SKM-1 (cell line): ENCODE data around the gene GRIN3A.
"Not testable (repeated sequence)": the region's sequence is repeated elsewhere in the genome, so short reads cannot be mapped to it uniquely, and the experiment has no call there.

Experiments
- DNase-seq: peaks from one replicate; lab custom pipeline; 2025; ENCODE audit not compliant: unreplicated experiment; lab: John Stamatoyannopoulos, UW

Gene GRIN3A

GRCh38 chr9:101635473-101635872 lies 103.0 kb downstream of the GRIN3A start:
- no peak for DNase-seq

- no peak for DNase-seq
Observed at GRCh38 chr9:101634741-101635409, 103.6 kb downstream of the GRIN3A start.

- no peak for DNase-seq
Observed at GRCh38 chr9:101632611-101633010, 105.8 kb downstream of the GRIN3A start.

GRCh38 chr9:101631892-101632291 lies 106.6 kb downstream of the GRIN3A start:
- no peak for DNase-seq

GRCh38 chr9:101629636-101630035 lies 108.8 kb downstream of the GRIN3A start:
- DNase-seq = no peak

GRCh38 chr9:101628173-101628572 lies 110.3 kb downstream of the GRIN3A start:
- DNase-seq = no peak

- no peak for DNase-seq
Observed at GRCh38 chr9:101626295-101626694, 112.2 kb downstream of the GRIN3A start.

- DNase-seq = no peak
Observed at GRCh38 chr9:101625876-101626275, 112.6 kb downstream of the GRIN3A start.

- no peak for DNase-seq
Observed at GRCh38 chr9:101620452-101620851, 118.0 kb downstream of the GRIN3A start.

- no peak for DNase-seq
Observed at GRCh38 chr9:101618698-101619097, 119.7 kb downstream of the GRIN3A start.

- no peak for DNase-seq
Observed at GRCh38 chr9:101605547-101605946, 132.9 kb downstream of the GRIN3A start.

GRCh38 chr9:101604296-101604695 lies 134.2 kb downstream of the GRIN3A start:
- DNase-seq = no peak

- DNase-seq = peak; percentile 3
Observed at GRCh38 chr9:101601904-101602765, 136.3 kb downstream of the GRIN3A start.

- DNase-seq = no peak
Observed at GRCh38 chr9:101594796-101595195, 143.7 kb downstream of the GRIN3A start, which contains the start of gene PPP3R2. Gene PPP3R2 (minus strand): TSS chr9:101594969. CDS start chr9:101594921, 48 bp downstream.

GRCh38 chr9:101593345-101593744 lies 145.1 kb downstream of the GRIN3A start:
- no peak for DNase-seq

GRCh38 chr9:101592788-101593187 lies 145.7 kb downstream of the GRIN3A start:
- DNase-seq = no peak

GRCh38 chr9:101591787-101592446 lies 146.5 kb downstream of the GRIN3A start:
- DNase-seq = no peak

GRCh38 chr9:101590901-101591300 lies 147.5 kb downstream of the GRIN3A start:
- DNase-seq = no peak

GRCh38 chr9:101590074-101590473 lies 148.4 kb downstream of the GRIN3A start:
- not testable (repeated sequence) for DNase-seq

GRCh38 chr9:101587332-101588043 lies 151.0 kb downstream of the GRIN3A start:
- DNase-seq = no peak

GRCh38 chr9:101586651-101587050 lies 151.8 kb downstream of the GRIN3A start:
- no peak for DNase-seq
